ENCODE data around the gene HOXA3.

GRCh38 chr7:27132214-27132613 lies 20.2 kb downstream of the HOXA3 start:
- no peak for TF ChIP-seq POLR2A (IDR thresholded peaks at IDR 0.05; ENCODE audit: extremely low read depth, insufficient read length)
- TF ChIP-seq CTCF (IDR thresholded peaks at IDR 0.05; ENCODE audit: low read depth, low read length) = no peak
- TF ChIP-seq MYC (IDR thresholded peaks at IDR 0.05; ENCODE audit: low read depth, low read length) = no peak
- no peak for TF ChIP-seq MAX (IDR thresholded peaks at IDR 0.05; ENCODE audit: low read depth, low read length)

All from NB4 (cell line).